Stimulated activated CD4-positive, alpha-beta T cell treated with anti-CD3 and anti-CD28 coated beads, Interleukin-1b, Interleukin-23, amount 100 ng/mL, for 4 hours (primary cell): ENCODE results near the gene ATP5MG.

ENCODE experiments used
- DNase-seq, 2 donors: peaks; one replicate each; pipeline ENCODE4 v3.0.0-alpha.2; 2020; ENCODE audit warnings: low read depth in 2 of 2

ATP5MG gene

GRCh38 chr11:118441770-118442275, 40.4 kb downstream of the ATP5MG start:
- DNase-seq, result no peak

GRCh38 chr11:118442301-118442700, 40.9 kb downstream of the ATP5MG start:
- DNase-seq, result no peak

- no peak for DNase-seq
Observed at GRCh38 chr11:118442908-118443589, 41.6 kb downstream of the ATP5MG start.

- no peak for DNase-seq
Observed at GRCh38 chr11:118443590-118444218, 42.3 kb downstream of the ATP5MG start.

- DNase-seq, result no peak
Observed at GRCh38 chr11:118447423-118447822, 46.0 kb downstream of the ATP5MG start.

- DNase-seq, result no peak
Observed at GRCh38 chr11:118448294-118448693, 46.9 kb downstream of the ATP5MG start.

GRCh38 chr11:118449316-118449918, 48.0 kb downstream of the ATP5MG start:
- DNase-seq, result no peak

- no peak for DNase-seq
Observed at GRCh38 chr11:118450451-118450850, 49.0 kb downstream of the ATP5MG start.
